HCT116 (cell line): ENCODE results near the gene TAS1R1. TPM values are rescaled to one million over a fixed set of nuclear protein-coding genes. Genes with fewer than 3 reads are reported as not detected.

Experiments
- ATAC-seq: fragments of 200-7000 bp; cut with Tn5 transposase; 2 replicates; pipeline ENCODE4 v1.9.1; 2020; ENCODE audit warnings: mild to moderate bottlenecking, moderate library complexity
- BruUV-seq: library from RNA; stranded (reverse); fragments of 400-500 nt; replicated peaks from 2 replicates; lab custom pipeline; 2021; lab: Mats Ljungman, UMichigan
- CTCF ChIA-PET: fragments of 300-600 bp; sonication (Branson Sonifier 250); formaldehyde crosslinking; loops from one replicate; lab custom pipeline; 2021; ENCODE audit warnings: antibody characterized with exemption; lab: Charles Lee
- POLR2A ChIA-PET: fragments of 300-600, 350-600 bp; sonication (Branson Sonifier 250); formaldehyde crosslinking; loops from one replicate; lab custom pipeline; 2021; ENCODE audit warnings: antibody characterized with exemption; lab: Charles Lee
- RAD21 ChIA-PET, 2 experiments: fragments of 300-600 bp; sonication (Branson Sonifier 250); formaldehyde crosslinking; loops; one replicate each; lab custom pipeline; 2023; ENCODE audit warnings: low total read pairs in 2 of 2; ENCODE audit not compliant: uncharacterized antibody in 2 of 2, unreplicated experiment in 2 of 2, low non-redundant PET in 1 of 2; lab: Charles Lee
- DNase-seq: peaks from one replicate; pipeline ENCODE4 v3.0.0-alpha.2; 2010; ENCODE audit warnings: low read depth, low spot score
- H2AFZ ChIP-seq: fragments of 200-600 bp; shearing (Covaris generic), sonication (generic); 2 replicates; pipeline ENCODE4 v1.6.1; 2017; ENCODE audit warnings: low read depth, mixed run types, mixed read lengths, antibody characterized with exemption, low read length; ENCODE audit not compliant: poor library complexity, severe bottlenecking
- H3K27ac ChIP-seq: 2 replicates; pipeline ENCODE4 v1.5.1; 2012; ENCODE audit warnings: low read depth, low read length
- H3K27me3 ChIP-seq: fragments of 200-600 bp; sonication (generic); 2 replicates; pipeline ENCODE4 v1.6.1; 2016; ENCODE audit warnings: mixed run types, low read length, mixed read lengths; ENCODE audit not compliant: insufficient read depth
- H3K36me3 ChIP-seq, 2 experiments: fragments of 200-500 bp in 1 of 2; fragments of 200-600 bp in 1 of 2; sonication (Bioruptor generic) in 1 of 2; sonication (generic) in 1 of 2; 2 replicates each; pipeline versions ENCODE4 v1.5.1 to v1.6.1; 2014 to 2016; ENCODE audit warnings: low read length in 2 of 2, inconsistent platforms in 1 of 2, mixed read lengths in 1 of 2, mixed run types in 1 of 2; ENCODE audit not compliant: insufficient read depth in 2 of 2, control insufficient read depth in 1 of 2
- H3K4me1 ChIP-seq, 2 experiments: fragments of 200-600 bp in 1 of 2; sonication (generic) in 1 of 2; 2 replicates each; pipeline versions ENCODE4 v1.5.1 to v1.6.1; 2012 to 2017; ENCODE audit warnings: low read length in 2 of 2, inconsistent platforms in 1 of 2, mild to moderate bottlenecking in 1 of 2, mixed read lengths in 1 of 2, mixed run types in 1 of 2, moderate library complexity in 1 of 2; ENCODE audit not compliant: insufficient read depth in 2 of 2, control insufficient read depth in 1 of 2
- H3K4me2 ChIP-seq: fragments of 200-600 bp; sonication (generic); 2 replicates; pipeline ENCODE4 v1.6.1; 2017; ENCODE audit warnings: mixed run types, low read length, mixed read lengths
- H3K4me3 ChIP-seq, 2 experiments: fragments of 200-600 bp in 1 of 2; sonication (generic) in 1 of 2; replicated peaks in 1 of 2; 2 replicates each; pipeline ENCODE4 v1.5.1; 2011 to 2016; ENCODE audit warnings: low read length in 2 of 2, control low read depth in 1 of 2, low read depth in 1 of 2, mild to moderate bottlenecking in 1 of 2, mixed read lengths in 1 of 2, mixed run types in 1 of 2
- H3K79me2 ChIP-seq: fragments of 200-600 bp; sonication (generic); 2 replicates; pipeline ENCODE4 v1.6.1; 2017; ENCODE audit warnings: mild to moderate bottlenecking, mixed run types, low read length, moderate library complexity, mixed read lengths; ENCODE audit not compliant: insufficient read depth
- H3K9ac ChIP-seq: fragments of 200-600 bp; sonication (generic); 2 replicates; pipeline ENCODE4 v1.6.1; 2016; ENCODE audit warnings: low read length, mixed read lengths
- H3K9me2 ChIP-seq: fragments of 200-600 bp; sonication (generic), shearing (Covaris generic); 2 replicates; pipeline ENCODE4 v1.6.1; 2017; ENCODE audit warnings: mixed run types, mild to moderate bottlenecking, moderate library complexity; ENCODE audit not compliant: insufficient read depth
- H3K9me3 ChIP-seq, 2 experiments: fragments of 200-500 bp in 1 of 2; fragments of 200-600 bp in 1 of 2; sonication (Bioruptor generic) in 1 of 2; sonication (generic) in 1 of 2; 2 replicates each; pipeline ENCODE4 v1.6.1; 2014 to 2017; ENCODE audit warnings: low read length in 2 of 2, mixed read lengths in 2 of 2, inconsistent platforms in 1 of 2, low read depth in 1 of 2, mild to moderate bottlenecking in 1 of 2, mixed run types in 1 of 2, moderate library complexity in 1 of 2; ENCODE audit not compliant: control insufficient read depth in 1 of 2, insufficient read depth in 1 of 2
- H4K20me1 ChIP-seq: fragments of 200-600 bp; sonication (generic), shearing (Covaris generic); 2 replicates; pipeline ENCODE4 v1.6.1; 2017; ENCODE audit warnings: mixed run types, mild to moderate bottlenecking, moderate library complexity; ENCODE audit not compliant: insufficient read depth
- CBX3 ChIP-seq: IDR thresholded peaks from 2 replicates; pipeline ENCODE4 v1.6.1; 2012; ENCODE audit warnings: low read depth
- CEBPB ChIP-seq: IDR thresholded peaks from 2 replicates; pipeline ENCODE4 v1.6.1; 2012; ENCODE audit warnings: low read depth
- EZH2 ChIP-seq: fragments of 200-600 bp; sonication (generic); IDR thresholded peaks from 2 replicates; pipeline ENCODE4 v1.6.1; 2017; ENCODE audit warnings: antibody characterized with exemption, mixed run types
- JUND ChIP-seq: IDR thresholded peaks from 2 replicates; pipeline ENCODE4 v1.6.1; 2012
- POLR2A ChIP-seq: IDR thresholded peaks from 2 replicates; pipeline ENCODE4 v1.7.0; 2011; ENCODE audit warnings: borderline replicate concordance; ENCODE audit not compliant: insufficient read depth, insufficient read length; ENCODE audit errors: extremely low read depth
- POLR2AphosphoS5 ChIP-seq: IDR thresholded peaks from 2 replicates; pipeline ENCODE4 v1.6.1; 2011; ENCODE audit warnings: mild to moderate bottlenecking, low read depth, low read length, moderate library complexity
- TCF7L2 ChIP-seq: IDR thresholded peaks from 2 replicates; pipeline ENCODE4 v1.7.0; 2011; ENCODE audit warnings: borderline replicate concordance, inconsistent platforms; ENCODE audit not compliant: insufficient read depth, insufficient read length; ENCODE audit errors: extremely low read depth
- ZNF274 ChIP-seq: fragments of 200-500 bp; sonication (Bioruptor generic); IDR thresholded peaks from 2 replicates; pipeline ENCODE4 v1.6.1; 2014; ENCODE audit warnings: mild to moderate bottlenecking, low read depth, low read length, inconsistent platforms
- intact Hi-C: fragments of 100-400 bp; cut with micrococcal nuclease; formaldehyde crosslinking; loops from 2 replicates; pipeline ENCODE4 v1.10.0; 2022
- total RNA-seq: library from RNA; stranded (reverse); gene quantifications from one replicate; pipeline ENCODE4 v1.2.1, GENCODE V29; 2021; ENCODE audit not compliant: unreplicated experiment
- TF ChIP-seq, protein P1 (sequence below): IDR thresholded peaks from 2 replicates; pipeline ENCODE4 v1.6.1; 2012
- TF ChIP-seq, protein P2 (sequence below), 3 experiments: fragments of 200-600 bp in 1 of 3; sonication (generic) in 1 of 3; IDR thresholded peaks in 2 of 3; conservative IDR thresholded peaks in 1 of 3; 2 replicates each; pipeline ENCODE4 v1.5.1; 2012 to 2017; ENCODE audit warnings: low read depth in 2 of 3, low read length in 2 of 3, antibody characterized with exemption in 1 of 3, borderline replicate concordance in 1 of 3, control low read depth in 1 of 3, mild to moderate bottlenecking in 1 of 3, mixed read lengths in 1 of 3, mixed run types in 1 of 3, moderate library complexity in 1 of 3; ENCODE audit not compliant: insufficient read depth in 1 of 3

The TAS1R1 gene
- total RNA-seq, 1 experiment from 2014 or later: not detected

DNA sequence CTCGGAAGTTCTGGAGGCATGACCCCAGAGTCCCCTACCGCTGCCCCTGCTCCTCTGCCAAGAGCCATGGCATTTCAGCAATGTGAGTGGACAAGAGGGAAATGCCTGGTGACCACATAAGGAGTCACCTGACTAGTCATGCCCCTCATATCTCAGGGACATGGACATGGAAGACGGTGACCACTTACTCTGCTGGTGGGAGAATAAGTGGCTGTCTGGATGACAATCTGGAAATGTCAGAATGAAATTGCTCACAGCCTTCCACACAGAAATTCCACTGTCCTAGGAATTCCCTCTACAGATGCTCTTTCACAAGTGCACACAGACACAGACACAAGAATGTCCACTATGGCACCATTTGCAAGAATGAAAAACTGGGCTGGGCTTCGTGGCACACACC lies 39.3 kb upstream of the TAS1R1 start:
- Histone ChIP-seq H3K9me3 (no peaks in the 10 kb centered on the region), H3K79me2 (no peaks in the 10 kb centered on the region), H3K36me3 (no peaks in the 10 kb centered on the region), H3K27ac (no peak overlapping the region), H3K9me2 (no peaks in the 10 kb centered on the region), H3K9ac (no peak overlapping the region), H3K27me3 (no peaks in the 10 kb centered on the region), H3K4me3 (no peak overlapping the region), H4K20me1 (no peaks in the 10 kb centered on the region), H3K4me2 (no peak overlapping the region; the same call in 1 of the 2 replicates), H2AFZ (no peak overlapping the region), H3K4me1 (peaks cover 0 to 14% of the 10 kb centered on the region in 2 experiments; a peak in 2 of 4 replicates)
- DNase-seq: no peak
- CTCF ChIA-PET: no interaction called here
- BruUV-seq: no TSS peak
- ATAC-seq: no peak
- TF ChIP-seq, protein P1, sequence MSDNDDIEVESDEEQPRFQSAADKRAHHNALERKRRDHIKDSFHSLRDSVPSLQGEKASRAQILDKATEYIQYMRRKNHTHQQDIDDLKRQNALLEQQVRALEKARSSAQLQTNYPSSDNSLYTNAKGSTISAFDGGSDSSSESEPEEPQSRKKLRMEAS: no peak
- no peak for TF ChIP-seq EZH2
- no peak for TF ChIP-seq CEBPB
- TF ChIP-seq TCF7L2: no peak
- TF ChIP-seq JUND: no peak
- TF ChIP-seq ZNF274: no peak
- no peak for TF ChIP-seq POLR2AphosphoS5
- TF ChIP-seq, protein P2, sequence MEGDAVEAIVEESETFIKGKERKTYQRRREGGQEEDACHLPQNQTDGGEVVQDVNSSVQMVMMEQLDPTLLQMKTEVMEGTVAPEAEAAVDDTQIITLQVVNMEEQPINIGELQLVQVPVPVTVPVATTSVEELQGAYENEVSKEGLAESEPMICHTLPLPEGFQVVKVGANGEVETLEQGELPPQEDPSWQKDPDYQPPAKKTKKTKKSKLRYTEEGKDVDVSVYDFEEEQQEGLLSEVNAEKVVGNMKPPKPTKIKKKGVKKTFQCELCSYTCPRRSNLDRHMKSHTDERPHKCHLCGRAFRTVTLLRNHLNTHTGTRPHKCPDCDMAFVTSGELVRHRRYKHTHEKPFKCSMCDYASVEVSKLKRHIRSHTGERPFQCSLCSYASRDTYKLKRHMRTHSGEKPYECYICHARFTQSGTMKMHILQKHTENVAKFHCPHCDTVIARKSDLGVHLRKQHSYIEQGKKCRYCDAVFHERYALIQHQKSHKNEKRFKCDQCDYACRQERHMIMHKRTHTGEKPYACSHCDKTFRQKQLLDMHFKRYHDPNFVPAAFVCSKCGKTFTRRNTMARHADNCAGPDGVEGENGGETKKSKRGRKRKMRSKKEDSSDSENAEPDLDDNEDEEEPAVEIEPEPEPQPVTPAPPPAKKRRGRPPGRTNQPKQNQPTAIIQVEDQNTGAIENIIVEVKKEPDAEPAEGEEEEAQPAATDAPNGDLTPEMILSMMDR (IDR thresholded peaks at IDR 0.05 in 2 of 3, conservative IDR thresholded peaks at IDR 0.05 in 1 of 3; ENCODE audit: borderline replicate concordance in 1 of 3, insufficient read depth in 1 of 3, low read depth in 2 of 3, low read length in 2 of 3): no peak
- TF ChIP-seq POLR2A: no peak
- TF ChIP-seq CBX3: no peak
- POLR2A ChIA-PET: no interaction called here
- intact Hi-C loops: no loop called here
- RAD21 ChIA-PET: no interaction called here
